PFSK-1 (cell line): ENCODE data around the gene KCNMB2.

Experiments used
- FOXP2 ChIP-seq: optimal IDR thresholded peaks from 2 replicates; pipeline ENCODE3; 2011; ENCODE audit warnings: borderline replicate concordance, control low read depth, inconsistent platforms; ENCODE audit not compliant: insufficient read depth; ENCODE audit errors: extremely low read length, extremely low read depth
- POLR2AphosphoS5 ChIP-seq: IDR thresholded peaks from 2 replicates; pipeline ENCODE4 v1.6.1; 2012; ENCODE audit warnings: low read depth, mild to moderate bottlenecking, control low read depth, low read length, moderate library complexity
- REST ChIP-seq, 2 experiments: IDR thresholded peaks; 2 replicates each; pipeline versions ENCODE4 v1.6.1 to v1.8.0; 2011 to 2012; ENCODE audit warnings: low read depth in 2 of 2, low read length in 2 of 2, control low read depth in 1 of 2, inconsistent platforms in 1 of 2, mild to moderate bottlenecking in 1 of 2, moderate library complexity in 1 of 2; ENCODE audit not compliant: insufficient read depth in 1 of 2
- SIN3A ChIP-seq: IDR thresholded peaks from 2 replicates; pipeline ENCODE4 v1.6.1; 2012; ENCODE audit warnings: mild to moderate bottlenecking, low read length, moderate library complexity, borderline replicate concordance; ENCODE audit not compliant: insufficient read depth
- TAF1 ChIP-seq: IDR thresholded peaks from 2 replicates; pipeline ENCODE4 v1.6.1; 2012; ENCODE audit warnings: low read length, control low read depth, borderline replicate concordance; ENCODE audit not compliant: insufficient read depth

KCNMB2 gene

GRCh38 chr3:178699364-178699763 lies 163.1 kb downstream of the KCNMB2 start:
- TF ChIP-seq FOXP2 (no peak), SIN3A (no peak), POLR2AphosphoS5 (no peak), REST (IDR thresholded peaks at IDR 0.05; ENCODE audit: insufficient read depth in 1 of 2, low read depth in 2 of 2, low read length in 2 of 2) (no peak), TAF1 (no peak)

- no peak for TF ChIP-seq POLR2AphosphoS5
- no peak for TF ChIP-seq REST (IDR thresholded peaks at IDR 0.05; ENCODE audit: insufficient read depth in 1 of 2, low read depth in 2 of 2, low read length in 2 of 2)
- no peak for TF ChIP-seq TAF1
- no peak for TF ChIP-seq FOXP2
- no peak for TF ChIP-seq SIN3A
Measured at GRCh38 chr3:178699810-178700209, 163.6 kb downstream of the KCNMB2 start.

GRCh38 chr3:178703268-178703975 lies 167.2 kb downstream of the KCNMB2 start:
- TF ChIP-seq POLR2AphosphoS5 (no peak), SIN3A (no peak), TAF1 (no peak), FOXP2 (no peak), REST (IDR thresholded peaks at IDR 0.05; ENCODE audit: insufficient read depth in 1 of 2, low read depth in 2 of 2, low read length in 2 of 2) (no peak)

GRCh38 chr3:178705925-178706324 lies 169.7 kb downstream of the KCNMB2 start:
- TF ChIP-seq SIN3A = no peak
- TF ChIP-seq TAF1 = no peak

GRCh38 chr3:178706411-178706810 lies 170.2 kb downstream of the KCNMB2 start:
- TF ChIP-seq FOXP2 (no peak), POLR2AphosphoS5 (no peak), SIN3A (no peak), REST (IDR thresholded peaks at IDR 0.05; ENCODE audit: insufficient read depth in 1 of 2, low read depth in 2 of 2, low read length in 2 of 2) (no peak), TAF1 (no peak)
